ENCODE measurements around the gene LLGL2. TPM values are rescaled to one million over a fixed set of nuclear protein-coding genes. Genes with fewer than 3 reads are reported as not detected.
"Not testable (repeated sequence)": the region's sequence is repeated elsewhere in the genome, so short reads cannot be mapped to it uniquely, and the experiment has no call there.

LLGL2 gene
- total RNA-seq, 4 donors from 2014 or later = 6.1 to 12.3 (median 9.1) TPM

DNA sequence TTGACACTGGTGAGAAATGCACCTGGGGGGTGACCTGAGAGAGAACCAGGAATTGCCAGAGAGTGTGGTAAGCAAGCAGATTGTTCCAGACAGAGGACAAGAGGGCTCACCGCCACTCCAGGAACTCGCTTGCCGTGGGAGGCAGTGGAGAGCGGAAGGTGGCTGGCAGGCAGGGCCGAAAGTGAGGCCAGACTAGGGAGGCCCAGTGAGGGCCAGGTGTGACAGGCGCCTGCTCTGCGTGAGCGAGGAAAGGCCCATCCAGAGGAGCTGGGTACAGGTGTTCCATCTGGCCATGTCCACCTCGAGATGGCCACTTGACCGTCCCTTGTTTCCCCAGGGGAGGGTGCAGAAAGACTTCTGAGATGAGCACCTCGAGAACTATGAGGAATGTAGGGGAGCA, 50.2 kb downstream of the LLGL2 start:
- Histone ChIP-seq H3K36me3 (no peaks in the 10 kb centered on the region), H3K27me3 (no peaks in the 10 kb centered on the region), H3K27ac (replicated peaks in 1 of 4) (no peak overlapping the region), H3K4me3 (no peak overlapping the region), H3K9me3 (no peaks in the 10 kb centered on the region), H3K4me1 (peaks cover 0 to 6% (median 4%) of the 10 kb centered on the region in 4 donors)
- TF ChIP-seq, protein P1, sequence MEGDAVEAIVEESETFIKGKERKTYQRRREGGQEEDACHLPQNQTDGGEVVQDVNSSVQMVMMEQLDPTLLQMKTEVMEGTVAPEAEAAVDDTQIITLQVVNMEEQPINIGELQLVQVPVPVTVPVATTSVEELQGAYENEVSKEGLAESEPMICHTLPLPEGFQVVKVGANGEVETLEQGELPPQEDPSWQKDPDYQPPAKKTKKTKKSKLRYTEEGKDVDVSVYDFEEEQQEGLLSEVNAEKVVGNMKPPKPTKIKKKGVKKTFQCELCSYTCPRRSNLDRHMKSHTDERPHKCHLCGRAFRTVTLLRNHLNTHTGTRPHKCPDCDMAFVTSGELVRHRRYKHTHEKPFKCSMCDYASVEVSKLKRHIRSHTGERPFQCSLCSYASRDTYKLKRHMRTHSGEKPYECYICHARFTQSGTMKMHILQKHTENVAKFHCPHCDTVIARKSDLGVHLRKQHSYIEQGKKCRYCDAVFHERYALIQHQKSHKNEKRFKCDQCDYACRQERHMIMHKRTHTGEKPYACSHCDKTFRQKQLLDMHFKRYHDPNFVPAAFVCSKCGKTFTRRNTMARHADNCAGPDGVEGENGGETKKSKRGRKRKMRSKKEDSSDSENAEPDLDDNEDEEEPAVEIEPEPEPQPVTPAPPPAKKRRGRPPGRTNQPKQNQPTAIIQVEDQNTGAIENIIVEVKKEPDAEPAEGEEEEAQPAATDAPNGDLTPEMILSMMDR (IDR thresholded peaks at IDR 0.05) = no peak
- TF ChIP-seq EP300 (IDR thresholded peaks at IDR 0.05) (no peak), POLR2A (IDR thresholded peaks at IDR 0.05; ENCODE audit: low read depth) (no peak), POLR2AphosphoS5 (IDR thresholded peaks at IDR 0.05) (no peak)
- intact Hi-C loops (cut with DNase I) = no loop called here
- DNase-seq (ENCODE audit: extremely low spot score) = no peak
- 96% methylated on average over 8 of the region's 11 CpGs for WGBS

DNA sequence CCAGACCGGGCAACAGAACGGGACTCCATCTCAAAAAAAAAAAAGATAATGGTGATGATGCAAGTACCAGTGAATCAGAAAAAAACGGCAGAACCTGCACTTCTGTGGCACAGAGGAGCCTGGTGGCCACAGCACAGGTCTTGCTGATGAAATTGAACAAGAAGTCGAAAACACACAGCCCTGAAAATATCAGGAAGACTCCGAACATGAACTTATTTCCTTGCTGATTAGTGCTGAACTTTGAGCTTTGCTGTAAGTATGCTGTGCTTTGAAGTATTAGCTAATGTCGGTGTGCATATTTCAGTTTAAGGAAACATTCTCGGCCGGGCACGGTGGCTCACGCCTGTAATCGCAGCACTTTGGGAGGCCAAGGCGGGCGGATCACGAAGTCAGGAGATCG, 51.2 kb downstream of the LLGL2 start:
- Histone ChIP-seq H3K4me3 (no peak overlapping the region), H3K36me3 (no peaks in the 10 kb centered on the region), H3K27ac (replicated peaks in 1 of 4) (no peak overlapping the region), H3K4me1 (peaks cover 0 to 6% (median 4%) of the 10 kb centered on the region in 4 donors), H3K27me3 (no peaks in the 10 kb centered on the region), H3K9me3 (no peaks in the 10 kb centered on the region)
- TF ChIP-seq, protein P1 (IDR thresholded peaks at IDR 0.05) = no peak
- TF ChIP-seq POLR2AphosphoS5 (IDR thresholded peaks at IDR 0.05) = no peak
- TF ChIP-seq POLR2A (IDR thresholded peaks at IDR 0.05; ENCODE audit: low read depth) = no peak
- TF ChIP-seq EP300 (IDR thresholded peaks at IDR 0.05) = no peak
- intact Hi-C loops (cut with DNase I) = no loop called here
- 93% methylated on average over 15 of the region's 15 CpGs for WGBS
- DNase-seq (ENCODE audit: extremely low spot score) = no peak

GRCh38 chr17:75581121-75581725, 55.7 kb downstream of the LLGL2 start:
- H3K27ac ChIP-seq (replicated peaks in 1 of 4); H3K36me3 ChIP-seq; H3K9me3 ChIP-seq; H3K4me1 ChIP-seq; H3K4me3 ChIP-seq; DNase-seq (ENCODE audit: extremely low spot score); H3K27me3 ChIP-seq: not testable (repeated sequence)
- intact Hi-C loops (cut with DNase I) = loop anchor here (10.0 kb wide), 1 partner anchor 256 kb away; no protein-coding TSS in a partner anchor
- peak in 1 of 2 donors; percentile 36 for TF ChIP-seq POLR2AphosphoS5 (IDR thresholded peaks at IDR 0.05)
- WGBS = 83% methylated on average over 22 of the region's 23 CpGs

DNA sequence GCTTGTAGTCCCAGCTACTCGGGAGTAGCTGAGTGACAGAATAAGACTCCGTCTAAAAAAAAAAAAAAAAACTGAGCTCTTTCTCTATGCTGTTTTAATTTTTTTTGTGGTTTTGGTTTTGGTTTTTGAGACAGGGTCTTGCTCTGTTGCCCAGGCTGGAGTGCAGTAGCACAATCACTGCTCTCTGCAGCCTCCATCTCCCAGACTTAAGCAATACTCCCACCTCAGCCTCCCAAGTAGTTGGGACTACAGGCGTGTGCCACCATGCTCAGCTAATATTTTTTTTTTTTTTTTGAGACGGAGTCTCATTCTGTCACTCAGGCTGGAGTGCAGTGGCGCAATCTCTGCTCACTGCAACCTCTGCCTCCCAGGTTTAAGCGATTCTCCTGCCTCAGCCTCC, 57.7 kb downstream of the LLGL2 start:
- not testable (repeated sequence) for H3K36me3 ChIP-seq; H3K27me3 ChIP-seq; DNase-seq (ENCODE audit: extremely low spot score); H3K9me3 ChIP-seq; H3K4me3 ChIP-seq; H3K27ac ChIP-seq (replicated peaks in 1 of 4)
- peaks cover 12 to 17% (median 14%) of the 10 kb centered on the region in 4 donors for H3K4me1 ChIP-seq
- intact Hi-C loops (cut with DNase I) = loop anchor here (10.0 kb wide), 1 partner anchor 258 kb away; no protein-coding TSS in a partner anchor
- 85% methylated on average over 6 of the region's 6 CpGs for WGBS

GRCh38 chr17:75584849-75585175, 59.3 kb downstream of the LLGL2 start:
- Histone ChIP-seq H3K27me3 (peaks cover 0 to 11% (median 5%) of the 10 kb centered on the region in 4 donors), H3K36me3 (no peaks in the 10 kb centered on the region), H3K4me3 (no peak overlapping the region), H3K9me3 (no peaks in the 10 kb centered on the region), H3K27ac (replicated peaks in 1 of 4) (no peak overlapping the region), H3K4me1 (peaks cover 12 to 27% (median 25%) of the 10 kb centered on the region in 4 donors)
- no peak for DNase-seq (ENCODE audit: extremely low spot score)
- no peak for TF ChIP-seq EP300 (IDR thresholded peaks at IDR 0.05)
- no peak for TF ChIP-seq POLR2AphosphoS5 (IDR thresholded peaks at IDR 0.05)
- TF ChIP-seq, protein P1 (IDR thresholded peaks at IDR 0.05) = no peak
- no peak for TF ChIP-seq POLR2A (IDR thresholded peaks at IDR 0.05; ENCODE audit: low read depth)
- intact Hi-C loops (cut with DNase I) = loop anchor here (5.0 to 10.0 kb wide), 2 partner anchors 47 to 260 kb away; partner anchors contain the start of gene SMIM5
- 100% methylated on average over 2 of the region's 7 CpGs for WGBS
